HG02943 (cell line): ENCODE results near the gene LTF.
A peak's percentile ranks its signal among the peaks of the same experiment; 100 is the strongest.

Experiments used
- ATAC-seq: cut with Tn5 transposase; IDR thresholded peaks from one replicate; pipeline ENCODE4 v1.9.1; 2021; ENCODE audit warnings: mild to moderate bottlenecking, low read depth, moderate library complexity; ENCODE audit not compliant: unreplicated experiment

LTF gene

DNA sequence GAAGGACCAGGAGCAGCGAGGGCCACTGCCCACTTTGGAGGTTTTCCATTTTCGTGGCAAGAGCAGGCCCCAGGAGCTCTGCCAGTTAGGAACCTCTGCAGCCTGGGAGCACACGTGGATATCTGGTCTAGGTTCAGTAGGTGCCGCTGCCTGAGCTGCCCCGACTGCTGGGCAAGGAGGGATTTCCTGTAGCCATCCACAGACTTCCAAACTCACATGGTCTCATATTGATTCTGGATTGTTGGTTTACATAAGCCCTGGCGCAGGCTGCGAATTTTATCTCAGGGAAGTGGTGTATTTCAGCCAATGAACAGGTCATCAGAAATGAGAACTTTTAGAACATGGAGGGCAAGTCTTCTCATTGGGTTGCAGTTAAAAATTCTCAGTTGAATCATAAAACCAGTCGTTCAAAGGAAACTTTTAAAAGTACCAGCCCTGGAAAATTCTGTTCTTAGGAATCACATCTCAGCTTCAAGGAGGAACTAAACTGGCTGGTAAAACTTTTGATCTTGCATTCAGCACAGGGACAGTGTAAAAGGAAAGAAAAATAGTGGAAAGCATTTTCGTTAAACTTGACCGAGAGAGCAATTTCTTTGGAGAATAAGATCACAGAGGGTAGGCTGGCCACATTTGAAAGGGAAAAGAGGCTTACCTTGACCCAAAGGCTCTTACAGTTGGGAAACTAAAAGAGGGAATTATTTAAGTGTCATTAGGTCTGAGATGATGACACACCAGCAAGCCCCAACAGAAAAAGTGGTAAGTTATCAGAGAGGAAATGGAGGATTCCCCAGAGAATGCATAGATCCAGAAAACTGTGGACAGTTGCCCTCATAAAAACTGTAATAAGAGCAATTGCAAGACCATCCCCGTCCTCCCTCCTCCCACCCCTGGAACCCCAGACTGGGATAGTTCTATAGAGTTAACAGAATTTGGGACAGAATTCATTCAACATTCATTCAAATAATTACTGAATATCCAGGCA lies 26.7 kb upstream of the LTF start:
- ATAC-seq: no peak

DNA sequence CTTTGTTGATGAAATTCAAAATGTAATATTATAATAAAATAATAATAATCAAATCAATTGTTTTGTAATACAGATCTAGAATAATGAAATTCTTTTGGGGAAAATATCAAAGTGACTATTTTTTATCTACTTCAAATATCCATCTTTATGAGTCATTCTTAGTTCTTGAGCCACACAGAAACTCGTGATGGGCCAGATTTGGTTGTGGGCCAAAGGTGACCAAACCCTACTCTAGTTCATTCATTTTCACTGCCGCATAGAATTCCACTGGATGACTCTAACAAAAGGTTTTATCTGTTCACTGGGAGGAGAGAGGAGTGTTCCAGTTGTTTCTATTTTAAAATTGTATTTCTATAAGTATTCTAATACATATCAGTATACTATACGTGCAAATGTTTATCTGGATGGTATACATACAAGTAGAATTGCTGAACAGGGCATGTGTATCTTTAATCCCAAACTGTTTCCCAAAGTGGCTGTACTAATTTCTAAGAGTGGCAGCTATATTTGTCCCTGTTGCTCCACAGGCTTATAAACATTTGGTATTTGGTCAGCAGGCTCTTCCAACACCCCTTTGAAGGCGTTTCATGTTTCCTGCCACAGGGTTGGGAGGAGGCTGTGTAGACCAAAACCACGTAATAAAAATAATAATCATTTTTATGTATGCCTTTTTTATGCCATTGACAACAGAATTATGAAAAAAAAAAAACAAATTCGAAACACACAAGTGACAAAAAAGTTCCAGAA lies 25.8 kb upstream of the LTF start:
- ATAC-seq: no peak

DNA sequence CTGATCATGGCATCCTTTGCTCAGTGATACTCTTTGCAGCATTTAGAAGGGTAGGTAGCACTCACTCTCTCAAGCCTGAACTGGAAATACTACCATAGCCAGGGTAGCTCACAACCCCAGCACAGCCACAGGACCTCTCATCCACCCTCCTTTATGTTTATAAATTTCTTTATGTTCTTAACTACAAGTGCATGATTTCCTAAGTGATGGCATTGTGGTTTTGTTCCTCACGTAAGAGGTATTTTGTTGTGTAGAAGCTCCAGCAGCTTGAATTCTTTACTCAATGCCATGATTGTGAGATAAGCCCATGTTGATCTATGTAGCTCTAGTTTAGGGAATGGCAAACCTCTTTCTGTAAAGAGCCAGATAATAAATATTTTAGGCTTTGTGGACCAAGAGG lies 25.2 kb upstream of the LTF start:
- no peak for ATAC-seq

DNA sequence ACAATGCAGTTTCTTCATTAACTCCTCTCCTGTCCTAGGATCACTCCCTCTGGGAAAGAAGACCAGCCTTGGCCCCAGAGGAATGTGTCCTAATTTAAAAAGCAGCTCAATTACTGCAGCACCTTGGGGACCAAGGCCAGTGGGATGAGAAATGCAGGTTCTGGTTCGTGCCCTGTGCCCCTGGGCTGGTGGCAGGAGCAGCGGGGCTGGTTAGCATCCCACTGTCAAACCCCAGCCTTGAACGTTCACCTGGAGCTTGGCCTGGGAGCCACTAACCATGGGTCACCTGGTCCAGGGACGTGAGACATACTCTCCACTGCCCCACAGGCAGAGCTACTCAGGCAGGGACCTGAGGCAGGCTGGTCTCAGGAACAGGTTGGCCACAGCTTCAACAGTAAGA lies 24.7 kb upstream of the LTF start:
- no peak for ATAC-seq

DNA sequence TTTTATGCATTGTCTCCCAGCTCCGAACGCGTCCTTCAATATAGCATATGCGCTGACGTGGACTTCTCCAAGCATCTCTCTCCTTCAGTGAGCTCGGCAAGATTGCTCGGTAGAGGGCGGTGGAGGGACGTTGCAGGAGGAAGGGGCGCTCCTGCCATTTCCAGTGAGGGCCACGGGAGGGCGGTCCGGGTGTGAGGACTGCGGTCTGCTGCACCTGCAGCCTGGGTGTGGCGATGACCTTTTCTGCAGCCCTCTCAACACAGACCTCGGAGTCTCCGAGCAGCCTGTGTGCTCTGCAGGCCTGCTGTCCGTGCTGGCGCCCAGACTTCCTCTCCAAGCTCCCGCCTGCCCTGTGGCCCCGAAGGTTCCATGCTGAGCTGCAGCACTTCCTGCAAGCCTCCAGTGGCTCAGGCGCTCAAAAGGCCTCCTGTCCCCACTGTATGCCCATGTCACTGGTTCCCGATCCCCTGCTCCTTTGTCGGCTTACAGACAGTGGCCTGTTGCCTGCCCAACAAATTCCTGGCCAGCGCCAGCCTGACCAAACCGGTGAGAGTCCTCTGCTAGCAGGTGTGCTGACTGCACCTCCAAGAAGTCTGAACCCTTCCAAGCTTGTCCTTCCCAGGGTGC lies 24.1 kb upstream of the LTF start:
- ATAC-seq: peak; percentile 86

DNA sequence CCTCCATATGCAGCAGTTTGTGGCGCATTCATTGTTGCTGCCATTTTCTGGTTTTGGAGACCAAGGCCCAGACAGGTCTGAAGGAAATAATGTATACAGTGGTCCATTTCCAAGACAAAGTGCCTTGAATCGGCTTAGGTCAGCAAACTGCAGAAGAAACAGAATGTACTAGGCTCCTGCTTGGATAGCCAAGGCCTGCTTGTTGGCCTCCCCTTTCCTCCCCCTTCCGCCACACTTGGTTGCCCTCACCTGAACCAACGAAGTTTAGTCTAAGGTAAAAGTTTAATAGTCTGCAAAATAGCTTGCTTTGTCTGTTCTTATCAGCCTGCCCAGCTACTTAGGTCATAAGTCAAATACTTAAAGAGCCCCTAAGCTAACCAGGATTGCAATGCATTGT lies 21.1 kb upstream of the LTF start:
- ATAC-seq: no peak

DNA sequence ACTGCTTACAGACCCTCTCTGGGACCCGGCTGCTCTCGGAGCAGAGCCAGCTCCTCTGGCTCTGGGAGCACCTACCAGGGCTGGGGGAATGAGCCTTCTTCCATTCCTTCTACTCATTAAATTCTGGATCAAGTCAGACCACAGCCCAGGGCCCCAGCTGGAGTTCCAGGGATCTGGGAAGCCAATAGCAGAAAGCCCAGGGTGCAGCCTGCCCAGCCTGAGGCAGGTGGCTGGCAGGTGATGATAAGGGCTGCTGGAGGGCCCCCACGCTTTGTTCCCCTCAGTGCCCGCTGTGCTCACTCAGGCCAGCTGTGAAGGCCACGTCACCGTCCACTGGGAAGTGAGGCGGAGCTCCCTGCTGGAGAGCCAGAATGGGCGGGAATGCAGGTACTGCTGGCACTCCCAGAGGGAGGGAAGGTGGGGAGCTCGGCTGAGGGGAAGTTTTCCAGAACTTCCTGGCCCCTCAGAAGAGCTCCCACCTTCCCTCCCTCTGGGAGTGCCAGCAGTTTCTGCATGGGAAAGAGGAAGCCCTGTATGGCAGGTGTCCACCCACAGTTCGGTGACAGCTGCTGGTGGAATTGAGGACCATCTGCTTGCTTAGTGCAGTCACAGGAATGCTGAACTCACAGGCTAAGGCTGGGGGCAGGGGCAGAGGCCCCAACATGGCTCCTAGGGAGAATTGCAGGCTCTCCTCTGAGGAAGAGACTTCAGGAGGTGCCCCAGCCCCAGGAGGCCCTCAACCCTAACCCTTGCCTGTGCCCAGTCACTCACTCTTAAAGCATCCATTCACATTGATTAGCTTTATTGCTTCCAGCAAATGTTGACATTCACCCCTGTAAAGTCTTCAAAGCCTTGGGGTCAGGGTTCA lies 20.4 kb upstream of the LTF start:
- ATAC-seq: no peak

DNA sequence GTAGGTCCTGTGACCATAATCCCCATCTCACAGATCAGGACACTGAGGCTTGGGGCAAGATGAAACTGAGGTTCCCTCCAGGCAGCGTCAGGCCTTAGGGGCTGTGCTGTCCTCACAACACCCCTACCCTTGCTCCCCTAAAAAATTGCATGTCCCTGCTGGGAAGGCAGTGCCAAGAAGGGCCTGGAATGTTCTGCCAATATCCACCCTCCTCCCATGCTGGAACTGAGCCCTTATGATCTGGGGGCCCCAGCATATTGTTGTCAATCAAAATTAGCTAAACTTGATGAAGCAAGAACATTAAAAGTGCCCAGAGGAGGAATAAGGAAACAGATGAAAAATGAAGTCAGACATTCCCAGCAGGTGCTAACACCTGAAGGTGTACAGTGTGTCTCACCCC lies 19.7 kb upstream of the LTF start:
- ATAC-seq: no peak

DNA sequence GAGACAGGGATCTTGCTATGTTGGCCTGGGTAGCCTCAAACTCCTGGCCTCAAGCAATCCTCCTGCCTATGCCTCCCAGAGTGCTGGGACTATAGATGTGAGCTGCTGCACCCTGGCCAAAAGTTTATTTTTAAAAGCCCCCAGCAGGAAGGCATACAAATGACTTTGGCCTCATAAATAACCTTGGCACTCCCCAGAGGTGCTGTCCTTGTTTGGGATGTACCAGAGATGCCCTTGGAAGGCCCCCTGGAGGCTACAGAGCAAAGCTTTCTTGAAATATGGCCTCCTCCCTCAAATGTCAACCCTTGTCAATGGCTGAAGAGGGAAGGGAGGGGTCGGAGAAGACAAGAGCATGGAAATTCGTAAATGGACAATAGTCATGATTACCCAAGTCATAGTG lies 19.1 kb upstream of the LTF start:
- no peak for ATAC-seq

DNA sequence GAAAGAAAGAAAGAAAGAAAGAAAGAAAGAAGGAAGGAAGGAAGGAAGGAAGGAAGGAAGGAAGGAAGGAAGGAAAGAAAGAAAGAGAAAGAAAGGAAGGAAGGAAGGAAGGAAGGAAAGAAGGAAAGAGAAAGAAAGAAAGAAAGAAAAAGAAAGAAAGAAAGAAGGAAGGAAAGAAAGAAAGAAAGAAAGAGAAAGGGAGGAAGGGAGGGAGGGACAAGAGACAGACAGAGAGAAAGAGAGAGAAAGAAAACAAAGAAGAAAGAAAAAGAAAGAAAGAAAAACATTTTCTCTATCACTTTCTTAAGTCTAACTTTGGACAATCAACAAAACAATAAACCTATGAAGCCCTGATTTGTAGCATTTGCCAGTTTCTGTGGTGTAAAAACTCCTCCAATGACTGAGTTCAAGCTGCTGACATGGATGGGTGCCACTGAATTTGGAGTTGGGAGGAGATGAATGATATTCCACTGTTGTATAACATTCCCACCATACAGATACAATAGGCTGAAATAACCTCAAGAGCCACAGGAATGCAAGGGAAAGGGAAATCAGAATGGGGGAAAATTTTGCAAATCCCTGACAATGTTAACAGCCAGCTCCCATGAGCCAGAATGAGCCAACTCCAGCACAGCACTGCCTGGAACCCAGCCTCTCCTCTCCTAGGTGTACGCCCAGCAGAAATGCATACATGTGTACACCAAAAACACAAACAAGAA lies 18.1 kb upstream of the LTF start:
- ATAC-seq: no peak

DNA sequence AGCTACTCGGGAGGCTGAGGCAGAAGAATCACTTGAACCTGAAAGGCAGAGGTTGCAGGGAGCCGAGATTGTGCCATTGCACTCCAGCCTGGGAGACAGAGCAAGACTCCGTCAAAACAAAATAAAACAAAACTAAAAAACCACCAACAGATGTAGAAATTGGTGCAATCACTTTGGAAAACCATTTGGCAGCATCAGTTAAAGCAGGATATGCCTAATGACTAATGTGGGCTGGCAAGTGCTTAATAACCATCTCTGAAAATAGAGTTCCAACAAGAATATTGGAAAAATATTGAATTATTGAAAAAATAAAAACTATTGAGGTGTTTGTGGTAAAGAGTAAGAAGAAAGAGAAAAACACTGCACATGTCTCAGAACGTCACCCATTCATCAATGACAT lies 16.9 kb upstream of the LTF start:
- no peak for ATAC-seq

DNA sequence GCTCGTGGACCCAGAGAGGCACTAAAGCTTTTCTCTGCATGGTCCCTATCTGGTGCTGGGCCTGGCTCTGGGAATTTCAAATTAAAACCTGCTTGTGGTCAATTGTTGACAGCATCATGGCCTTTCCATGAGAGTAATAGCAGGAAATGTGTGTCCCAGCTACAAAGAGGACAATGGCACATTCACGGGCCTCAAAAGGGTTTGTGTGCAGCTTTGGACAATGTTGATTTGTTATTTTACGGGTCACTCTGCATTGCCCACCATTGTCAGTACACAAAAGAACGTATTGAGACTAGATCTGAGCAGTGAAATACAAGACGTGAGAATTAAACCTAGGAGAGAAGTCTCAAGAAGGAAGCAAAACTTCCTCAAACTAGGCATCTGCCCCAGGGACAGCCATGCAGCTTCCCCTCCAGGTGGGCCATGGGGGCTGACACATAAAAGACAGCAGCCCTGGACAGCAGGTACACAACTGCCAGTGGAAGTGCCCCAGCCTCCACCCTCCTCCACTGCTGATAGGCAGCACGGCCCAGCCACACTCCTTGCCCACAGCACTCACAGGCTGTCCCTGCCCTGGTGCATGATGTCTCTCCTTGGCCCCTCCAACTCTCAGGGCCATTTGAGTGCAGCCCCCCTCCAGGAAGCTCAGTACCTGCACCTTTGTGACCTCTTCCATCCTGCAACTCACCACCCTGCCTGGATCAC lies 15.9 kb upstream of the LTF start:
- ATAC-seq: no peak

DNA sequence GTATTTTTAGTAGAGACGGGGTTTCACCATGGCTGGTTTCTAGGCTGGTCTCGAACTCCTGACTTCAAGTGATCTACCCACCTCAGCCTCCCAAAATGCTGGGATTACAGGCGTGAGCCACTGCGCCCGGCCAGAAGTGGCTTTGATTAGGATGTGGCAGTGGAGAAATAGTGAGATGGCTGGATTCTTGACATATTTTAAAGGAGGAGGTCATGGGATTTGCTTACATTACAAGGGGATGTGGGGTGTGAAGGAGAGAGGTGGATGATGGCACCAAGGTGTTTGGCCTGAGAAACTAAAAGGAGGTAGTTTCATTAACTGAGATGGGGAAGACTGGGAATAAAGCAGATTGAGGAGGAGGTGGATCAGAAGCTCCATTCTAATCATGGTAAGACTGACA lies 15.0 kb upstream of the LTF start:
- ATAC-seq: no peak

DNA sequence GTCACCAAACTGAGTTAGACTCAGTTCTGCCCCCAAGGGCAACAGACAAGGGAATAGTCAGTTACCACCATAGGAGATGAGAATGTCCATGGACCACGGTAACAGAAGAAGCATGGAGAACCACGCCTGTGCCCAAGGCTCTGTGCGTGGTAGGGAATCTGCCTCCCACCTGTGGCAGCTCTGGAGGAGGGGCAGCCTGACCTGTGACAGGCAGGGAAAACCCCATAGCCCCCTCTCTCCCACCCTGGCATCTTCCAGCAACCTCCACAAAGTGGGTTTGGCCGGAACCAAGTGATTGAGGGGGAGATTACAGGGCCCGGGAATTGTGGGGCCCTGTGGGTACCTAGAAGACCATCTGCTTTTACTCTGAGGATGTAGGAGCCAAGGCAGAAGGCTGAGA lies 14.3 kb upstream of the LTF start:
- ATAC-seq: no peak

DNA sequence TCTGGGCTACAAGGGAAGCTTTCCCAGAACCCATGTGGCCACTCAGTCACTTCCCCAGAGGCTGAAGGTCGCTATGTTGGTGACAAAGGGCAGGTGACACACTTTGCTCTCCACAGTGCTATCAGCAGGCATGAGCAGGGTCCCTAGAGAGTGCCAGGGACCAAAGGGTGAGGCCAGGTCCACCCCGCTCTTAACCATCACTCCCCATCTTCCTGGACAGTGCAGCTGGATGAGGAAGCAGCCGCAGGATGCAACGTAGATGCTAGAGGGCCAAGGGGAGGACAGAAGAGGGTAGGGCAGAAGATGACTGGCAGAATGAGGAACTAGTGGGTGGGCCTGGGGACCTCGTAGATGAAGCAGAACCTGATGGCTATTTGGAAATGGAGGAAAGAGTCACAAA lies 13.6 kb upstream of the LTF start:
- ATAC-seq: no peak

DNA sequence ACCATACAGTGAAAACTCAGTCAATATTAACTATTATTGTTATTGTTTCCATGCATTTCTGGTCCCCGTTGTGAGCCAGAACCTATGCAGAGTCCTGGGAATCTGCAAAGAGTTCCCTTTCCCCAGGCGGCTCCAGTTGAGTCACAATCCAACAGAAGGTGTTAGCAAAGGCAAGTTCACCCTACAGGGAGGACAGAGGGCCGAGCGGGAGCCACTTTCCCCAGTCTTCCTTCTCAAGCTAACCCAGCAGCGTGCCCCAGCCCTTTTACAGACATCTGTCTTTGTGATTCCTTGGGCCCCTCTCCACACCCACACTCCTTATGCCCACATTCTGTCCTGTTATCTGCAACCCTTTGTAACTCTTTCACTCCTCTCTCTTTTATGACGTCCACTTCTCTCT lies 13.1 kb upstream of the LTF start:
- ATAC-seq: no peak

DNA sequence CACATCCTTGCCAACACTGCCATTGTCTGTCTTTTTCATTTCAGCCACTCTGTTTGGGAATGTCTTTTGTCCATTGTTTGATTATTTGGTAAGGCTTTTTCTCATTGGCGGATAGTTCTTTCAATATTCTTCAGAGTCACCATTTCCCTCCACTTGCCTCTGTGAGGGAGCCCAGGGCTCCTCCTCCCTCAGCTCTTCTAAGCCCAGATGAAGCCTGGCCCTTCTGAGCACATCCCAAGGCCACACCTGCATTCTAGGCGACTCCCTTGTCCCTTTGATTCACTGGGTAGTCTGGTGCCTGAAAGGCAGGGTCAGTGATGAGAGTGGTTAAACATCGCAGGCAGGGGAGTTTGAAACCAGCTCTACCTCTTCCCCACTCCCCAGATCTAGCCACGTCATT lies 12.4 kb upstream of the LTF start:
- ATAC-seq: no peak

DNA sequence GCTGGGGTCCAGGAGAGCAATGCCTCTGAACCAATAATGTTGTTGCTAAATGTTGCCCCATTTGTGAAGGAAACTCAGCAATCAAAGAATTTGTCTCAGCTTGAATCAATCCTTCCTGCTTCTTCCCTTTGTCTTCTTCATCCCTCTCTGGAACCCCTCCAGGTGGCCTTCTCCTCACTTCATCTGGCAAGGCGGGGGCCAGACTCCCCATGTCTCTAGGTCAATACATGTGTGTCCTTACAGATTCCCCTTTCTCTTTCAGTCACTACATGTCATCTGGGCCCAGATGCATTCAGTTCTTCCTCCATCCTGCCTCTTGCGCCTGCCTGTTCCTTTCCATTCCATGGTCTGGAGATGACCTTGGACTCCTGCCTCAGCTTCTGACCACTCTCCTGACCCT lies 8.0 kb upstream of the LTF start:
- ATAC-seq: no peak

DNA sequence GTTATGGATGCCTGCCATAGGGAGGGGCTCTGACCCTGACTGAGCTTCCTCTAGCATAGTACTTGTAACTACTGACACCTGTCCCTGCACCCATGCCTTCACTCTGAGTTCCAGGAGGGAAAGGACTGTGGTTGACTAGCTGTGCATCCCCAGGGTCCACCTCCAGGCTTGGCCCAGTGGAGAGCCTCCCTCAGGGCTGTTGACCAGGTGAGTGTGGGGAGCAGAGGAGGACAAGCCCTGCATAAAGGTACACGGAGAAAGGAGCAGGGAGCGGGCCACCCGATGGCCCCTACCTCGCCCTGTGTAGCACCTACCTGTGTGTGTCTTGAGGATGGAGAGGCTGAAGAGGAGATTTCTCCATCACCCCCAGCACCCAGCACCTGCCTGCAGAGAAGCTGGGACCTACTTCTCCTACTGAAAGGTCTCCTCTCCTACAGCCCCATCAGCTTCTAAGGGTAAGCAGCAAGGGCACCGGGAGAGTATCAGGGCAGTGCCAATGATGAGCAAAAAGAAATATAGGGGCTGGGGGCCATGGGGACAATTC lies 6.7 kb upstream of the LTF start:
- ATAC-seq: no peak
